Measurements from ENCODE around the gene CD79B.

Gene CD79B

GRCh38 chr17:63931981-63932561, at the start of gene CD79B:
Gene CD79B (minus strand): TSS chr17:63932331. CDS start chr17:63932261, 70 bp downstream.
- no peak for DNase-seq

GRCh38 chr17:63978272-63979200, 46.4 kb upstream of the CD79B start:
- no peak for DNase-seq

GRCh38 chr17:63976702-63977101, 44.6 kb upstream of the CD79B start:
- no peak for DNase-seq

GRCh38 chr17:63975541-63976092, 43.5 kb upstream of the CD79B start:
- DNase-seq, result no peak

- peak; percentile 38 for DNase-seq
These were observed 42.6 kb upstream of the CD79B start for GRCh38 chr17:63974594-63975192.

GRCh38 chr17:63973930-63974593, 41.9 kb upstream of the CD79B start:
- no peak for DNase-seq

- no peak for DNase-seq
These were observed 41.1 kb upstream of the CD79B start for GRCh38 chr17:63973247-63973646.

GRCh38 chr17:63972796-63973195, 40.7 kb upstream of the CD79B start, which contains the start of gene SCN4A:
Gene SCN4A (minus strand): TSS chr17:63972918. CDS start chr17:63972841, 77 bp downstream.
- DNase-seq, result no peak

- DNase-seq, result no peak
These were observed 37.1 kb upstream of the CD79B start for GRCh38 chr17:63969278-63969677.

- no peak for DNase-seq
These were observed 35.8 kb upstream of the CD79B start for GRCh38 chr17:63967953-63968352.

GRCh38 chr17:63966646-63967264, 34.6 kb upstream of the CD79B start:
- no peak for DNase-seq

GRCh38 chr17:63963123-63963522, 31.0 kb upstream of the CD79B start:
- no peak for DNase-seq

GRCh38 chr17:63962298-63962744, 30.2 kb upstream of the CD79B start:
- no peak for DNase-seq

GRCh38 chr17:63961355-63962212, 29.5 kb upstream of the CD79B start:
- no peak for DNase-seq

GRCh38 chr17:63960430-63960829, 28.3 kb upstream of the CD79B start:
- no peak for DNase-seq

GRCh38 chr17:63960006-63960405, 27.9 kb upstream of the CD79B start:
- no peak for DNase-seq

- DNase-seq, result no peak
These were observed 24.3 kb upstream of the CD79B start for GRCh38 chr17:63956296-63956920.

- no peak for DNase-seq
These were observed 23.7 kb upstream of the CD79B start for GRCh38 chr17:63955791-63956190.

- no peak for DNase-seq
These were observed 23.1 kb upstream of the CD79B start for GRCh38 chr17:63955232-63955631.

- no peak for DNase-seq
These were observed 22.4 kb upstream of the CD79B start for GRCh38 chr17:63954402-63955063.
